Glomerular visceral epithelial cell (primary cell): ENCODE data around the gene DPF3.

Experiments
- DNase-seq: peaks from one replicate; pipeline ENCODE4 v3.0.0-alpha.2; 2016; ENCODE audit errors: extremely low spot score

DPF3 gene

GRCh38 chr14:72800848-72801370, 93.0 kb downstream of the DPF3 start:
- no peak for DNase-seq

DNA sequence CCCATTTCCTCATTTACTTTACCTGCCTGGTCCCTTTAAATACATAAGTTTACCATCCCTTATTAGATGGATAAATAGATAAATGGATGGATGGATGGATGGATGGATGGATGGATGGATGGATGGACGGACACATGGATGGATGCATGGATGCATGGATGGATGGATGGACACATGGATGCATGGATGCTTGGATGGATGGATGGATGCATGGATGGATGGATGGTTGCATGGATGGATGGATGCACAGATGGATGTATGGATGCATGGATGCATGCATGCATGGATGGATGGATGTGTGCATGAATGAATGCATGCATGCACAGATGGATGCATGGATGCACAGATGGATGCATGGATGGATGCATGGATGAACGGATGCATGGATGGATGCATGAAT, 93.6 kb downstream of the DPF3 start:
- no peak for DNase-seq

DNA sequence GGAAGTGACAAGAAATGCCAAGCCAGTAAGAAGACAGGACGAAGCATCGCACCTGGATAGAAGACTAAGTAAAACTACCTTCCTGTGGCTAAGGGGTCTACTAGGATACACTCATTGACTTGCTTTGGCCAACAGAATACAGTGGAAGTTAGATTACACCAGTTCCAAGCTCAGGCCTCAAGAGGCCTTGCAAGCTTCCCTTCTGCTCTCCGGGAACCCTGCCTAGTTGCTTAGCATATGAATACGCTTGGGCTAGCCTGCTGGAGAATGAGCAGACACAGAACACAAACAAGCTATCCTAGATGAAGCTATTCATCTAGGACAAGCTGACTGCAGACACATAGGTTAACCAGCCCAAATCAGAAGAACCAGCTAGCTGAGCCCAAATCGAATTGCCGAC, 97.0 kb downstream of the DPF3 start:
- no peak for DNase-seq

GRCh38 chr14:72793156-72793939, 100.6 kb downstream of the DPF3 start:
- no peak for DNase-seq

GRCh38 chr14:72792051-72792788, 101.7 kb downstream of the DPF3 start:
- no peak for DNase-seq

GRCh38 chr14:72790887-72791566, 102.9 kb downstream of the DPF3 start:
- no peak for DNase-seq

GRCh38 chr14:72788972-72789728, 104.8 kb downstream of the DPF3 start:
- DNase-seq, result no peak

DNA sequence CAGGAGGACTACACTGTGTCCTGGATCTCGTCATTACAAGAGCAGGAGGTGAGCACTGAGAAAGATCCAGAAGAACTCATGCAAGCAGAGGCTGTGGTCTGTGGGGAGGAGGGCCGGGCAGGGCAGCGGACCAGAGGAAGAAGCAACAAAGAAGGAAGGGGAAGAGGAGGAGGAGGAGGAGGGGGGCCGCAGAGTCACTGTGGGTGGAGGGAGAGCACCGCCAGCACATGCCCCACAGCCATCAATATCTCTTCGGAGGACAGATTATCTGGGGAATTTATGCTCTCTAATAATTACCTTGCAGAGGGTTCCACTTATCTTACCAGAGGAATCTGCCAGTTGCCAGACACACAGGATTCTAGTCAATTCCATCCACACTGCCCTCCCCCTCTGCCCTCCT, 105.6 kb downstream of the DPF3 start:
- peak; percentile 31 for DNase-seq

GRCh38 chr14:72787841-72788240, 106.1 kb downstream of the DPF3 start:
- DNase-seq, result no peak

DNA sequence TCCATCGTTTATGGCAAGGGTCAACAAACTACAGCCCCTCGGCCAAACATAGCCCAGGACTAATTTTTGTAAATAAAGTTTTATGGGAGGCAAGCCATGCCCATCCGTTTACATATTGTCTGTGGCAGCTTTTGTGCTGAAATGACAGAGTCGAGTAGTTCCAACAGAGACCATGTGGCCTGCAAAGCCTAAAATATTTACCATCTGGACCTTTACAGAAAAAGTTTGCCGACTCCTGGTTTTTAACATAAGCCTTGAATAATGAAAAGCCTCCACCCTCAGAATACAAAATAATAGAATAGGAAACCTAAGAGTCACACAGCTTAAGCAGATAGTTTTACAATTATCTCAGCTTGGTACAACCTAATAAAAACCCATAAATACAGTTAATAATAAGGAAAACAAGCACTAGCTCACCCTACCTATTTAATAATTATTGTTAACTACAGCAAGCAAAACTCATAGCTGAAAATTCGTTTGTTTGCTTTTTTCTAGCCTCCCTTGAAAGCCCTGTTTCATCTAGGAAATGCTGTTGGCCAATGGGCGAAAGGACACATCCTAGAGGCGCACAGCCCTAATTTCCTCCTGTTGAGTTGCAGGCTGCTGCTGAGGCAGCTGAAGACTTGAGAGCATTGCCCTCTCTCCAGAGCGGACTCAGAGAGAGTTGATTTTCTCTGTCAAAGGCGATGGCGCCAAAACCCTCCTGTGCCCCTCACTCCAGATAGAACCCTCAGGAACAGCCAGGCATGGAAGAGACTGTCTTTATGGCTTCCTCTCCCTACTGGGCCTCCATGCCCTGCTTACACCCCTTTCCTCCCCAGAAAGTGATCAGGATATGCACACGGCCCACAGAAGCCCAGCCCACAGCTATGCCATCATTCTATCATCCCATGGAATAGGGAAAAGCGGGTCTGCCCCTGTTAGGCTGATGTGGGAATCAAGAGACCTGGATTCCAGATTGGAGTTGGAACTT, 107.2 kb downstream of the DPF3 start:
- no peak for DNase-seq

- DNase-seq, result no peak
Measured at GRCh38 chr14:72783741-72784140, 110.2 kb downstream of the DPF3 start.

DNA sequence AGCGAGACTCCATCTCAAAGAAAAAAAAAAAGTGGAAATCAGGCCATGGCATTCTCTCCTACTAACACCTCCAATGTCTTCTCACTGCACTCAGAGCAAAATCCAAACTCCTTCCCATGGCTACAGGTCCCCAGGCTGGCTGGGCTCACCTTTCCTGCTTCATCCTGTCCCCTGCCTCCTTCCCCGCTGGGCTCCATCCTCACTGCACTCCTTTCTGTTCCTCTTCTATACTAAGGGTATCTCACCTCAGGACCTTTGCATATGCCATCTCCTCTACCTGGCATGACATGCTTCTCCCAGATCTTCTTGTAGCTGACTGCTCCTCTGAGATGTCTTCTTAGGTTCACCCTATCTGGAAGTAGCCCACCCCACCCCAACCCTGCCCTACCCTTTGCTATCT, 111.1 kb downstream of the DPF3 start:
- no peak for DNase-seq

GRCh38 chr14:72781561-72782508, 112.1 kb downstream of the DPF3 start:
- DNase-seq, result peak; percentile 76

- peak; percentile 28 for DNase-seq
Measured at GRCh38 chr14:72780751-72781150, 113.2 kb downstream of the DPF3 start.

- no peak for DNase-seq
Measured at GRCh38 chr14:72779679-72780078, 114.2 kb downstream of the DPF3 start.

DNA sequence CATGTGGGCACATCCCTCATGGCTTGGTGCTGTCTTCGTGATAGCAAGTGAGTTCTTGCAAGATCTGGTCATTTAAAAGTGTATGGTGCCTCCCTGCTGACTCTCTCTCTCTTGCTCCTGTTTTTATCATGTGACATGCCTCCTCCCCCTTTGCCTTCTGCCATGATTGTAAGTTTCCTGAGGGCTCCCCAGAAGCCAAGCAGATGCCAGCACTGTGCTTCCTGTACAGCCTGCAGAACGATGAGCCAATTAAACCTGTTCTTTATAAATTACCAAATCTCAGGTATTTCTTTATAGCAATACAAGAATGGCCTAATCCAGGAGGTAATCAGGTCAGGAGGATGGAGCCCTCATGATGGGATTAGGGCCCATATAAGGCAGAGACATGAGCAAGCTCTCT, 116.3 kb downstream of the DPF3 start:
- DNase-seq, result no peak

- no peak for DNase-seq
Measured at GRCh38 chr14:72776701-72777261, 117.1 kb downstream of the DPF3 start.

GRCh38 chr14:72775923-72776554, 117.9 kb downstream of the DPF3 start:
- DNase-seq, result no peak
